Measurements from ENCODE around the gene RNF19B. TPM values are rescaled to one million over a fixed set of nuclear protein-coding genes. Genes with fewer than 3 reads are reported as not detected.

RNF19B gene, protein sequence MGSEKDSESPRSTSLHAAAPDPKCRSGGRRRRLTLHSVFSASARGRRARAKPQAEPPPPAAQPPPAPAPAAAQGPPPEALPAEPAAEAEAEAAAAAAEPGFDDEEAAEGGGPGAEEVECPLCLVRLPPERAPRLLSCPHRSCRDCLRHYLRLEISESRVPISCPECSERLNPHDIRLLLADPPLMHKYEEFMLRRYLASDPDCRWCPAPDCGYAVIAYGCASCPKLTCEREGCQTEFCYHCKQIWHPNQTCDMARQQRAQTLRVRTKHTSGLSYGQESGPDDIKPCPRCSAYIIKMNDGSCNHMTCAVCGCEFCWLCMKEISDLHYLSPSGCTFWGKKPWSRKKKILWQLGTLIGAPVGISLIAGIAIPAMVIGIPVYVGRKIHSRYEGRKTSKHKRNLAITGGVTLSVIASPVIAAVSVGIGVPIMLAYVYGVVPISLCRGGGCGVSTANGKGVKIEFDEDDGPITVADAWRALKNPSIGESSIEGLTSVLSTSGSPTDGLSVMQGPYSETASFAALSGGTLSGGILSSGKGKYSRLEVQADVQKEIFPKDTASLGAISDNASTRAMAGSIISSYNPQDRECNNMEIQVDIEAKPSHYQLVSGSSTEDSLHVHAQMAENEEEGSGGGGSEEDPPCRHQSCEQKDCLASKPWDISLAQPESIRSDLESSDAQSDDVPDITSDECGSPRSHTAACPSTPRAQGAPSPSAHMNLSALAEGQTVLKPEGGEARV
- total RNA-seq, result 24.6 TPM

DNA sequence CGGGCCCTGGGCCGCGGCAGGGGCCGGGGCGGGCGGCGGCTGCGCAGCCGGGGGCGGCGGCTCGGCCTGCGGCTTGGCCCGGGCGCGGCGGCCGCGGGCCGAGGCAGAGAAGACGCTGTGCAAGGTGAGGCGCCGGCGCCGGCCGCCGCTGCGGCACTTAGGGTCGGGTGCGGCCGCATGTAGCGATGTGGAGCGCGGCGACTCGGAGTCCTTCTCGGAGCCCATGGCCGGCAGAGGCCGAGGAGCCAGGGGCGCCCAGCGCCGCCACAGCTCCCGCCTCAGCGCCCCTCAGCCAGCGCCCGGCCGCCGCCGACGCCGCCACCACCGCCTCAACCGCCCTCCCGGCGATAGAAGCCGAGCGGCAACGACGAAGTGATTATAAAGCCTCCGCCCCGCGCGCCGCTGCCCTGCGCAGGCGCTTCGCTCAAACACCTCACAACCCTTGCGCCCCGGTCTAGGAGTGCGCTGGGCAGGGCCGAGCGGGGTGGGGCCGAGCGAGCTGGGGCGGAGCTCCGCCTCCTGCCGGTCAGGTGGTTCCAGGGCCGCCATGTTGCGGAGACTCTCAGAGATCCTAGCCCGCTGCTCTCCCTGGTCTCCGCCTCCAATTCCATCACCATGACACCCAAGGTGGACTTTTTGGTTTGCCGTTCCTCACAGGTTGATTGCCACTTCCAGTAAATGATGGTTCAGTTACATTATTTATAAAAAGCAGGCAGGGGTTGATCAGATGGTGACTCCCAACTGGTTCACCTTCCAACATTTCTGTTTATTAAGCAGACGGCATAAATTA is at the start of gene RNF19B:
Gene RNF19B, minus strand, starts transcription at position 349 of the 790 bp plus-strand sequence. Its CDS starts 124 bp downstream, at position 225.
- Histone ChIP-seq H3K4me3 (peak within 1 kb of the TSS; percentile 96 to 99), H3K4me1 (peaks cover 34% of the 10 kb centered on the region), H3K9me3 (no peaks in the 10 kb centered on the region), H3K27ac (peak within 1 kb of the TSS; percentile 92), H3K36me3 (no peaks in the 10 kb centered on the region), H3K27me3 (no peaks in the 10 kb centered on the region)
- TF ChIP-seq POLR2AphosphoS5 (IDR thresholded peaks at IDR 0.05; ENCODE audit: insufficient read depth in 1 of 2, low read depth in 1 of 2) (peak; percentile 95 to 96), POLR2A (IDR thresholded peaks at IDR 0.05) (peak; percentile 74 to 98)
- TF ChIP-seq, protein P1, sequence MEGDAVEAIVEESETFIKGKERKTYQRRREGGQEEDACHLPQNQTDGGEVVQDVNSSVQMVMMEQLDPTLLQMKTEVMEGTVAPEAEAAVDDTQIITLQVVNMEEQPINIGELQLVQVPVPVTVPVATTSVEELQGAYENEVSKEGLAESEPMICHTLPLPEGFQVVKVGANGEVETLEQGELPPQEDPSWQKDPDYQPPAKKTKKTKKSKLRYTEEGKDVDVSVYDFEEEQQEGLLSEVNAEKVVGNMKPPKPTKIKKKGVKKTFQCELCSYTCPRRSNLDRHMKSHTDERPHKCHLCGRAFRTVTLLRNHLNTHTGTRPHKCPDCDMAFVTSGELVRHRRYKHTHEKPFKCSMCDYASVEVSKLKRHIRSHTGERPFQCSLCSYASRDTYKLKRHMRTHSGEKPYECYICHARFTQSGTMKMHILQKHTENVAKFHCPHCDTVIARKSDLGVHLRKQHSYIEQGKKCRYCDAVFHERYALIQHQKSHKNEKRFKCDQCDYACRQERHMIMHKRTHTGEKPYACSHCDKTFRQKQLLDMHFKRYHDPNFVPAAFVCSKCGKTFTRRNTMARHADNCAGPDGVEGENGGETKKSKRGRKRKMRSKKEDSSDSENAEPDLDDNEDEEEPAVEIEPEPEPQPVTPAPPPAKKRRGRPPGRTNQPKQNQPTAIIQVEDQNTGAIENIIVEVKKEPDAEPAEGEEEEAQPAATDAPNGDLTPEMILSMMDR (IDR thresholded peaks at IDR 0.05), result no peak
- intact Hi-C loops (cut with DNase I), result no loop called here
- DNase-seq (ENCODE audit: extremely low spot score in 2 of 2), result peak in 1 of 2 donors; percentile 93

DNA sequence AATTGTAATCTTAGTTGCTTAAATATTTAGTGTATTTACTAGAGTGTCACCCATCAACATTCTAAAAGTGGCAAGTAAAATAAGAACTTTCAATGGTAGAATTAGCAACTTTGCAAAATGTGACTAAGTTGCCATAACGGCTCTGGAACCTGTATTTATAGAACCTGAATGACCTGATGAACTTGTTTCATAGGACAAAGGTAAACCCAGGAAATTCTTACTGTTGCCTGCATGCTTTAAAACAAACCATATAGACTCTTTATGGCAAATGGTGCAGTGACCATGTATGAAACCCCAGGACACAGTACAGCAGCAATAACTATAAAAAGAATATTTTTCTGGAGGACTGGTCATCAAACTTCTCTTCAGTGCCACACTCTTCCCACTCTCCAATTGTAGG is 49.2 kb upstream of the RNF19B start:
- TF ChIP-seq, protein P1 (IDR thresholded peaks at IDR 0.05), result no peak
- TF ChIP-seq POLR2AphosphoS5 (IDR thresholded peaks at IDR 0.05; ENCODE audit: insufficient read depth in 1 of 2, low read depth in 1 of 2) (no peak), POLR2A (IDR thresholded peaks at IDR 0.05) (no peak)
- H3K4me3 ChIP-seq, result no peak overlapping the region
- peaks cover 0 to 40% of the 10 kb centered on the region in 2 donors for H3K36me3 ChIP-seq
- DNase-seq (ENCODE audit: extremely low spot score in 2 of 2), result no peak
- no peak overlapping the region for H3K27ac ChIP-seq
- intact Hi-C loops (cut with DNase I), result no loop called here
- H3K4me1 ChIP-seq, result peaks cover 22% of the 10 kb centered on the region
- H3K27me3 ChIP-seq, result no peaks in the 10 kb centered on the region
- H3K9me3 ChIP-seq, result no peaks in the 10 kb centered on the region

DNA sequence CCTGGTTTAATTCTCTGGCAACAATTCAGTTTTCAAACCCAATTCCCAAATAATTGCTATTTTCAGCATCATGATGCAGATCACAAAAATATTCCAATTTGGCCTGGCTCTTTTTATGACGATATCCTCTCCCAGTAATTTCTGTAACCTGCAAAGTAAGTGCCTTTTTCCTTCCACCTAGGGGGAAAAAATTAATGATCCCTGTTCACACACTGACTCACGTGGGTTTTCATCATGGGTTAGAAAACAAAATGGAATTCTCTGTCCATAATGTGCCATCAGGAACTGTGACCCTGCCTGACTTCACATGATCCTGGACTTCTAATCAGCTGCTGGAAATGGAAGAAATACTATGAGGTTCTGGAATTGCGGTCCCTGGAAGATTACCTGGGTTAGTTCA is 47.6 kb upstream of the RNF19B start:
- no peak overlapping the region for H3K4me3 ChIP-seq
- H3K27ac ChIP-seq, result peak overlapping the region; percentile 72
- TF ChIP-seq POLR2AphosphoS5 (IDR thresholded peaks at IDR 0.05; ENCODE audit: insufficient read depth in 1 of 2, low read depth in 1 of 2) (no peak), POLR2A (IDR thresholded peaks at IDR 0.05) (no peak)
- TF ChIP-seq, protein P1 (IDR thresholded peaks at IDR 0.05), result no peak
- DNase-seq (ENCODE audit: extremely low spot score in 2 of 2), result no peak
- H3K36me3 ChIP-seq, result peaks cover 0 to 33% of the 10 kb centered on the region in 2 donors
- no peaks in the 10 kb centered on the region for H3K9me3 ChIP-seq
- intact Hi-C loops (cut with DNase I), result no loop called here
- peaks cover 34% of the 10 kb centered on the region for H3K4me1 ChIP-seq
- H3K27me3 ChIP-seq, result no peaks in the 10 kb centered on the region

DNA sequence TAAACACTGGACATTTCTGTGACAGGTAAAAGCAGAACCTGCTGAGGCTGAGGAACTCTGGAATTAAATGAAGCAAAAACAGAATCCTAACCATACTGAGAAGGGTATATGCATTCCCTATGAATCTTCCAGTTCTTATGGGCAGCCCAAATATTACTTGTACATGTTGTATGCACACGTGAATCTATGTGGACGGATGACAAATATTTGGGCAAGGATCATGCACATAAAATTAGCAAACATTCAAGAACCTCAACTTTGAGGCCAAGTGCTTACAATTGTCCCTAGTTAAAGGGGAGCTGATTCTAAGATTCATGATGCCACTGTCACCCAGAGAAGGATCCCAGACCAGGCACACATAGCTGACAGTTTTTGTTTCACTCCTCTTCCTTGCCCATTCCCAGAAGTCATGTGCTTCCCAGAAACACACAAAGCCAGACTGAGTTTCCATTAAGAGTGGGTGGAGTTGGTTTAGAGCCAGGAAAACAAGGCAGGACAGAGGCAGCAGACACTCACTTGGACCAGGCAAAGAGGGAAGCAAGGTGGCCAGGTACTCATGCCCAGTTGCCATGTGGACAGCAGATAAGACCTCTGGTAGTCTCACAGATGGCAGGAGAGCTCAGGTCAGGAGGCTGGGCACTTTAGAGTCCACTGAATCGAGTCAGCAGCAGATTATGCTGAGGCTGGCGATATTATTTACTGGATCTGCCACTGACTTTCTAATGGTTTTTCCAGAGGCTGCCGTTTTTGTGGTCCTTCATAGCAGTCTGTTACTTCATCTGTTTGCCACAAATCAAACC is 46.5 kb upstream of the RNF19B start:
- TF ChIP-seq, protein P1 (IDR thresholded peaks at IDR 0.05), result no peak
- TF ChIP-seq POLR2A (IDR thresholded peaks at IDR 0.05) (no peak), POLR2AphosphoS5 (IDR thresholded peaks at IDR 0.05; ENCODE audit: insufficient read depth in 1 of 2, low read depth in 1 of 2) (peak in 1 of 2 donors; percentile 91)
- peaks cover 40% of the 10 kb centered on the region for H3K4me1 ChIP-seq
- peak overlapping the region; percentile 72 for H3K27ac ChIP-seq
- H3K27me3 ChIP-seq, result no peaks in the 10 kb centered on the region
- peaks cover 0 to 33% of the 10 kb centered on the region in 2 donors for H3K36me3 ChIP-seq
- no peaks in the 10 kb centered on the region for H3K9me3 ChIP-seq
- no peak for DNase-seq (ENCODE audit: extremely low spot score in 2 of 2)
- no peak overlapping the region for H3K4me3 ChIP-seq
- intact Hi-C loops (cut with DNase I), result no loop called here

Data from vagina (tissue), 2 donors.